ENCODE measurements around the gene HSD17B7. TPM values are rescaled to one million over a fixed set of nuclear protein-coding genes. Genes with fewer than 3 reads are reported as not detected.
A peak's percentile ranks its signal among the peaks of the same experiment; 100 is the strongest.

HSD17B7 gene
- total and polyA plus RNA-seq, 9 of the 15 experiments (the other 6 are each of a cell fraction or from before 2014, with no cell fraction given), result 12.7 to 48.7 (median 21.3) TPM

GRCh38 chr1:162829268-162829667, 38.8 kb downstream of the HSD17B7 start (continued):
- TF ChIP-seq, protein P1, sequence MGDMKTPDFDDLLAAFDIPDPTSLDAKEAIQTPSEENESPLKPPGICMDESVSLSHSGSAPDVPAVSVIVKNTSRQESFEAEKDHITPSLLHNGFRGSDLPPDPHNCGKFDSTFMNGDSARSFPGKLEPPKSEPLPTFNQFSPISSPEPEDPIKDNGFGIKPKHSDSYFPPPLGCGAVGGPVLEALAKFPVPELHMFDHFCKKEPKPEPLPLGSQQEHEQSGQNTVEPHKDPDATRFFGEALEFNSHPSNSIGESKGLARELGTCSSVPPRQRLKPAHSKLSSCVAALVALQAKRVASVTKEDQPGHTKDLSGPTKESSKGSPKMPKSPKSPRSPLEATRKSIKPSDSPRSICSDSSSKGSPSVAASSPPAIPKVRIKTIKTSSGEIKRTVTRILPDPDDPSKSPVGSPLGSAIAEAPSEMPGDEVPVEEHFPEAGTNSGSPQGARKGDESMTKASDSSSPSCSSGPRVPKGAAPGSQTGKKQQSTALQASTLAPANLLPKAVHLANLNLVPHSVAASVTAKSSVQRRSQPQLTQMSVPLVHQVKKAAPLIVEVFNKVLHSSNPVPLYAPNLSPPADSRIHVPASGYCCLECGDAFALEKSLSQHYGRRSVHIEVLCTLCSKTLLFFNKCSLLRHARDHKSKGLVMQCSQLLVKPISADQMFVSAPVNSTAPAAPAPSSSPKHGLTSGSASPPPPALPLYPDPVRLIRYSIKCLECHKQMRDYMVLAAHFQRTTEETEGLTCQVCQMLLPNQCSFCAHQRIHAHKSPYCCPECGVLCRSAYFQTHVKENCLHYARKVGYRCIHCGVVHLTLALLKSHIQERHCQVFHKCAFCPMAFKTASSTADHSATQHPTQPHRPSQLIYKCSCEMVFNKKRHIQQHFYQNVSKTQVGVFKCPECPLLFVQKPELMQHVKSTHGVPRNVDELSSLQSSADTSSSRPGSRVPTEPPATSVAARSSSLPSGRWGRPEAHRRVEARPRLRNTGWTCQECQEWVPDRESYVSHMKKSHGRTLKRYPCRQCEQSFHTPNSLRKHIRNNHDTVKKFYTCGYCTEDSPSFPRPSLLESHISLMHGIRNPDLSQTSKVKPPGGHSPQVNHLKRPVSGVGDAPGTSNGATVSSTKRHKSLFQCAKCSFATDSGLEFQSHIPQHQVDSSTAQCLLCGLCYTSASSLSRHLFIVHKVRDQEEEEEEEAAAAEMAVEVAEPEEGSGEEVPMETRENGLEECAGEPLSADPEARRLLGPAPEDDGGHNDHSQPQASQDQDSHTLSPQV (IDR thresholded peaks at IDR 0.05), result no peak
- TF ChIP-seq NEUROD1 (IDR thresholded peaks at IDR 0.05; ENCODE audit: borderline replicate concordance, low read depth, low read length, partially characterized antibody), result no peak

- Histone ChIP-seq H3K9me3 (replicated peaks; ENCODE audit: control insufficient read depth, insufficient read depth, low read depth, low read length) (no peaks in the 10 kb centered on the region), H3K27ac (ENCODE audit: extremely low read depth, low read depth, low read length) (no peak overlapping the region), H3K79me2 (ENCODE audit: control insufficient read depth, insufficient read depth, low read length) (no peaks in the 10 kb centered on the region), H3K27me3 (ENCODE audit: control insufficient read depth in 2 of 2, insufficient read depth in 2 of 2, low read length in 2 of 2) (peaks cover 0 to 5% of the 10 kb centered on the region in 2 experiments; a peak in 2 of 5 replicates), H3K4me3 (no peak overlapping the region), H3K9ac (ENCODE audit: insufficient read depth in 1 of 2, low read depth in 2 of 2, low read length in 2 of 2) (no peak overlapping the region), H3K4me2 (ENCODE audit: insufficient read depth, low read length) (no peak overlapping the region), H2AFZ (ENCODE audit: low read depth, low read length) (no peak overlapping the region), H3K9me1 (ENCODE audit: control insufficient read depth, insufficient read depth, low read length) (no peaks in the 10 kb centered on the region), H3K4me1 (replicated peaks in 1 of 2; ENCODE audit: control insufficient read depth in 2 of 2, insufficient read depth in 2 of 2, low read length in 2 of 2) (peaks cover 0 to 5% of the 10 kb centered on the region in 2 experiments; a peak in 2 of 5 replicates), H3K36me3 (ENCODE audit: control insufficient read depth, insufficient read depth, low read length) (no peaks in the 10 kb centered on the region), H4K20me1 (replicated peaks; ENCODE audit: control insufficient read depth, insufficient read depth, low read length) (no peaks in the 10 kb centered on the region)
- FAIRE-seq (no peak), DNase-seq (ENCODE audit: extremely low read depth in 1 of 4, low spot score in 3 of 4) (peak in 1 of 4 experiments; percentile 19), ATAC-seq (peak; percentile 61)
- CTCF ChIA-PET (ENCODE audit: low intra/inter-chr PET ratio), result no interaction called here
- in situ Hi-C loops (cut with MboI), result no loop called here
- POLR2A ChIA-PET, result interaction anchor here (1.8 to 2.0 kb wide), 2 partner anchors 10 kb away, joined by 5 to 6 read pairs; no protein-coding TSS in a partner anchor
- no TSS peak for BruUV-seq (replicated peaks)
- 0% methylated on average over 3 of the region's 3 CpGs for WGBS (ENCODE audit: insufficient coverage, low coverage, missing lambda C conversion rate)
- intact Hi-C loops (cut with micrococcal nuclease), result no loop called here
- TF ChIP-seq, protein P2, sequence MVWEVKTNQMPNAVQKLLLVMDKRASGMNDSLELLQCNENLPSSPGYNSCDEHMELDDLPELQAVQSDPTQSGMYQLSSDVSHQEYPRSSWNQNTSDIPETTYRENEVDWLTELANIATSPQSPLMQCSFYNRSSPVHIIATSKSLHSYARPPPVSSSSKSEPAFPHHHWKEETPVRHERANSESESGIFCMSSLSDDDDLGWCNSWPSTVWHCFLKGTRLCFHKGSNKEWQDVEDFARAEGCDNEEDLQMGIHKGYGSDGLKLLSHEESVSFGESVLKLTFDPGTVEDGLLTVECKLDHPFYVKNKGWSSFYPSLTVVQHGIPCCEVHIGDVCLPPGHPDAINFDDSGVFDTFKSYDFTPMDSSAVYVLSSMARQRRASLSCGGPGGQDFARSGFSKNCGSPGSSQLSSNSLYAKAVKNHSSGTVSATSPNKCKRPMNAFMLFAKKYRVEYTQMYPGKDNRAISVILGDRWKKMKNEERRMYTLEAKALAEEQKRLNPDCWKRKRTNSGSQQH (CRISPR knock-in tag; IDR thresholded peaks at IDR 0.05), result no peak
These were observed 42.0 kb downstream of the HSD17B7 start for GRCh38 chr1:162832470-162832869.

Data from K562 (cell line).